Skeletal muscle tissue (tissue), 5 donors: ENCODE measurements around the gene CLCN5. TPM values are rescaled to one million over a fixed set of nuclear protein-coding genes. Genes with fewer than 3 reads are reported as not detected.

Experiments used
- H3K27ac ChIP-seq: one replicate; pipeline ENCODE4 v1.7.0; 2013; ENCODE audit warnings: mild to moderate bottlenecking, low read depth, low read length, inconsistent platforms
- H3K27me3 ChIP-seq, 3 donors: one replicate each; pipeline ENCODE4 v1.7.0; 2013; ENCODE audit warnings: low read length in 3 of 3; ENCODE audit not compliant: control insufficient read depth in 3 of 3, insufficient read depth in 3 of 3
- H3K36me3 ChIP-seq, 3 donors: one replicate each; pipeline ENCODE4 v1.7.0; 2013; ENCODE audit warnings: low read length in 3 of 3; ENCODE audit not compliant: control insufficient read depth in 3 of 3, insufficient read depth in 3 of 3
- H3K4me1 ChIP-seq, 3 donors: one replicate each; pipeline ENCODE4 v1.7.0; 2013; ENCODE audit warnings: low read length in 3 of 3, mild to moderate bottlenecking in 3 of 3; ENCODE audit not compliant: control insufficient read depth in 3 of 3, insufficient read depth in 3 of 3
- H3K4me3 ChIP-seq, 3 donors: one replicate each; pipeline ENCODE4 v1.7.0; 2013; ENCODE audit warnings: low read length in 3 of 3
- H3K9ac ChIP-seq, 3 donors: one replicate each; pipeline ENCODE4 v1.7.0; 2013; ENCODE audit warnings: low read length in 3 of 3, mild to moderate bottlenecking in 3 of 3, moderate library complexity in 2 of 3, low read depth in 1 of 3
- H3K9me3 ChIP-seq, 3 donors: one replicate each; pipeline ENCODE4 v1.7.0; 2013; ENCODE audit warnings: low read length in 3 of 3; ENCODE audit not compliant: control insufficient read depth in 3 of 3
- small RNA-seq: library from RNA; depleted of rRNA; stranded (forward); fragments of <200 nt; gene quantifications from one replicate; pipeline ENCODE3, GENCODE V24; 2014
- total RNA-seq: library from RNA; depleted of rRNA; stranded (reverse); fragments of >200 nt; gene quantifications from one replicate; pipeline ENCODE4 v1.2.3, GENCODE V29; 2014
- donor health status: Osteomylitis.

The CLCN5 gene
- total RNA-seq, 1 donor from 2014 or later, result 91.3 TPM

DNA sequence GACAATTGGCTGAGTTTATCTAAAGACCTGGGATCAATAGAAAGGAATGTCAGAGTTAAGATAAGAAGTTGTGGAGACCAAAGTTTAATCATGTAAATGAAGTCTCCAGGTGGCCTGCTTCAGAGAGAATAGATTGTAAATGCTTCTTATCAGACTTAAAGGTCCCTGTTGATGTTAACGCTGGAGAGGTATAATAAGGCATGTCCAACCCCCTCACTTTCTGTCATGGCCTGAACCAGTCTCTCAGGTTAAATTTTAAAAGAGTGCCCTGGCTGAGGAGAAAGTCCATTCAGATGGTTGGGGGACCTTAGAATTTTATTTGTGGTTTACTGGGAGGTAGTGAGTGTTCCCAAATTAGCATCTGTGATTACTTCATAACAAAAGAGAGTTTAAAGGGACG is 191.7 kb downstream of the CLCN5 start:
- H3K27ac ChIP-seq, result no peak overlapping the region
- no peak overlapping the region for H3K9ac ChIP-seq
- no peaks in the 10 kb centered on the region for H3K36me3 ChIP-seq
- no peaks in the 10 kb centered on the region for H3K4me1 ChIP-seq
- H3K27me3 ChIP-seq, result no peaks in the 10 kb centered on the region
- no peak overlapping the region for H3K4me3 ChIP-seq
- H3K9me3 ChIP-seq, result no peaks in the 10 kb centered on the region

DNA sequence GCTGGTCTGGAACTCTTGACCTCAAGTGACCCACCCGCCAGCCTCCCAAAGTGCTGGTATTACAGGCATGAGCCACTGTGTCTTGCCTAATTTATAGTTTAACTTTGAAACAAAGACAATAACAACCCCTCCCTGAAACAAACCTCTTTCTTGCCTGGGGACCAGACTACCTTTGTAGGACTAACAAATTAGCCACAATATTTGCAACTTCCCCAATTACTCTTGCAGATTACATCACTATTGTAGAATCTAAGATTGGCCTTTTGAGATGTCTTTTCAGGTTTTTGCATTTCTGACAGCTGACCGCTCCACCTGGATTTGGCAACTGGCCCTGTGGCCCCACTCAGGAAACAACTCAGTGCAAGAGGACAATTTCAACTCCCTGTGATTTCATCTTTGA is 193.6 kb downstream of the CLCN5 start:
- Histone ChIP-seq H3K36me3 (no peaks in the 10 kb centered on the region), H3K4me1 (no peaks in the 10 kb centered on the region), H3K27me3 (no peaks in the 10 kb centered on the region), H3K9ac (no peak overlapping the region), H3K4me3 (no peak overlapping the region), H3K9me3 (no peaks in the 10 kb centered on the region), H3K27ac (no peak overlapping the region)

DNA sequence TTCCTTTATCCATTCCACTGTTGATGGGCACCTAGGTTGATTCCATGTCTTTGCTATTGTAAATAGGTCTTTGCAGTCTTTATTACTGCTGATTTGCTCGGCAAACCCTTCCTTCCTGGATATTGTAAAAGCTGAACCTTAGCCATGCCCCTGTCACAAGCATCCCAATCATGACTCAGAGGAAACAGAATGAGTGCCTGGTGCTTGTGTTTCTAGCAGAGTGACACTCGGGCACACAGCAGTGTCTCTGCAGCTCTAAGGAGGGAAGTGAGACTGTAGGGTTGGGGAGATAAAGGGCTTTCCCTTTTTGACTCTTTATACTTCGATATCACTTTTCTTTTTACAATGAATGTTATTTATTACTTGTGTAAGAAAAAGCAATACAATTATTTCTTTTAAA is 195.1 kb downstream of the CLCN5 start:
- Histone ChIP-seq H3K4me1 (no peaks in the 10 kb centered on the region), H3K9ac (no peak overlapping the region), H3K4me3 (no peak overlapping the region), H3K36me3 (no peaks in the 10 kb centered on the region), H3K27ac (no peak overlapping the region), H3K9me3 (no peaks in the 10 kb centered on the region), H3K27me3 (no peaks in the 10 kb centered on the region)

DNA sequence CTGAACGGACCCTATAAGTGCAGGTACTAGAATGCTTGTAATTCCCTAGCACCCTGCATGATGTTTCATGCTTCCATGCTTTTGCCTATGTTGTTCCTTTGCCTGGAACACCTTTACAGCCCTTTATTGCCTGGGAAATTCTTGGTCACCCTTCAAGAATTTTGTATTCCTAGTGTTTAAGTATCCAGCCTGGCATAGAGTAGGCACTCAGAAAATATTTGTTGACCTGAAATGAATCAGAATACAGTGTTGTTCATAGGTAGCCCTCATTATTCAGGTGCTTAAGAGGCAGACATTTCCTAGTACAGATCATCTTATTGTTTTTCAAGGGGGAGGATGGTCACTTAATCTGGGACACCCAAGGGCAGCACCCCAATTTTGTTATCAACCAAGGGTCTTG is 203.1 kb downstream of the CLCN5 start:
- Histone ChIP-seq H3K9me3 (no peaks in the 10 kb centered on the region), H3K27ac (no peak overlapping the region), H3K27me3 (peaks cover 0 to 2% (median 0%) of the 10 kb centered on the region in 3 donors), H3K9ac (no peak overlapping the region), H3K4me1 (no peaks in the 10 kb centered on the region), H3K36me3 (no peaks in the 10 kb centered on the region), H3K4me3 (no peak overlapping the region)

DNA sequence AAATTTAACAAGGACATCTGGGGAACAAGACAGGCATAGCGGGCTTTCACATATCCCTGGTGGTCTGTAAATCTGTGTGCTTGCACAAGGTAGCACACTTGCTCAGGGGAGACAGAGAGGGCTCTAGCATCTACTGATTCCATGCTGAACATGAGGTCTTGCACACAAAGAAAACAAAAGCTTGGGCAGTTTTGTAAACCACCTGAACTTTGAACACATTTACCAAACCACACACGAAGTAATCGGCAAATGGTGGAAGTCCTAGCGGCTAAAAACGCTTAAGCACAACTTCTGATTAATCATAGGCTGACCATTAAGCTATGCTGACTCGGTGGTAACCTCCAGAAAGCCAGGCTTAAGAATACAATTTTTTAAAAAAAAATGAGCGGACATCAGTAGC is 225.6 kb downstream of the CLCN5 start:
- no peaks in the 10 kb centered on the region for H3K9me3 ChIP-seq
- no peaks in the 10 kb centered on the region for H3K4me1 ChIP-seq
- no peak overlapping the region for H3K9ac ChIP-seq
- H3K36me3 ChIP-seq, result no peaks in the 10 kb centered on the region
- H3K27ac ChIP-seq, result no peak overlapping the region
- no peaks in the 10 kb centered on the region for H3K27me3 ChIP-seq
- no peak overlapping the region for H3K4me3 ChIP-seq

Small RNA genes lying within 50 kb of the gene (small RNA-seq; reads per million reads assigned to genes)
- gene MIR188 (62.8 reads per million, percentile 96 among the genes with 10 or more reads in this experiment), gene MIR362 (84.5 reads per million, percentile 96 among the genes with 10 or more reads in this experiment), gene MIR500A (734 reads per million, percentile 98 among the genes with 10 or more reads in this experiment), gene MIR500B (0.53 reads per million, percentile 63 among the genes with 10 or more reads in this experiment), gene MIR501 (256 reads per million, percentile 97 among the genes with 10 or more reads in this experiment), gene MIR502 (39.3 reads per million, percentile 95 among the genes with 10 or more reads in this experiment), gene MIR532 (2,745 reads per million, percentile 99 among the genes with 10 or more reads in this experiment), gene MIR660 (1,372 reads per million, percentile 99 among the genes with 10 or more reads in this experiment), gene RNU6-421P (not detected)

Other genes with a start within 250 kb of the CLCN5 start
- gene PAGE1, start 226.6 kb upstream of the CLCN5 start, total RNA-seq, result not detected
- gene PAGE4, start 93.3 kb upstream of the CLCN5 start, total RNA-seq, result not detected
- gene USP27X, start 43.1 kb upstream of the CLCN5 start, total RNA-seq, result 2.1 TPM